Measurements from ENCODE around the gene SORBS1.
A peak's percentile ranks its signal among the peaks of the same experiment; 100 is the strongest.

The SORBS1 gene

DNA sequence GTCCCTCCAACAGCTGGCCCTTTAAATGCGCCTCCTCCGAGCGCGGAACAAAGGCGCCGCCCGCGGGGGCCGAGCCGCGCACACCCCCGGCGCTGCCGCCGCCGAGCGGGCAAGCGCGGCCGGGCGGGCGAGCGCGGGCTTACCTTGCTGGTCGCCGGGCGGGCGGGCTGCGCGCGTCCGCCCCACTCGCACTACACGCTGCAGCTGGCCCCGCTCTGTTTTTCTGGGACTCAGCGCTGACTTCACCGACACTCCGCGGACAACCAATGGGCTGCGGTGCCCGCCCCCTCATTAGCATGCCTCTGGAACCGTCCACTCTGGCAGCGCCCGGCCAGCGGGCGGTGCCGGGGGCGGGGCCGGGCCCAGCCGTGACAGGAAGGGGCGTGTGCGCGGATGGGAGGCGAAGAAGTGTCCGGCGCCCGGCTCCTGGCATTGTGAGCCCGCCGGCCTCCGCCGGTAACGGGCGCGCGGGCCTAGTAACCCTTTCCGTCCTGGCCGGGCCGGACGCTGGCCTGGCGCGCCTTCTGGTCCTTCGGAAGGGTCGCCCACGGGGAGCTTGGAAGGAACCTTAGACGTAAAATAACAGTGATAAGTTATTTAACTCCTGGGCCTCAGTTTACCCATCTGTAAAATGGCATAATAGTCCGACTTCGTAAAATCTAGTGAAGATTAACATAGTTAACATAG lies at the start of gene SORBS1:
Gene SORBS1, minus strand, starts transcription at position 195 of the 687 bp plus-strand sequence. CDS start 120,236 bp downstream, outside the sequence.
- DNase-seq: peak; percentile 88

DNA sequence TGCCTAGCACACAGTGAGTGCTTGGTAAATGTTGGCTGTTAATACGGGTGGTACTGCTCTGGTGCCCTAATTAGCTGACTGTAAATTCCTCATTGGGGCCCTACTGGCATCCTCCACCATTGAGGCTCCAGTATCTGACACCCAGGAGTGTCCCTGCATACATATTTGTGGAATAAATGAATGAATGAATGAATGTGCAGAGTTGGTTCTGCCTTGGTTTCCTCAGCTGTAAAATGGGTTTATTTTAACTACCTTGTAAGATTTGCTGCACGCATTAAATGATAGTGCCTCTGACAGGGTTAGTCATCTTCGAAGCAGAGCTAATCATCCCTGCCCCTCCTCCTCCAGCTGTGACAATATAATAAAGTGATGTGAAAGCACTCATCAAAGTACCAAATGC lies 49.6 kb upstream of the SORBS1 start:
- DNase-seq: no peak

DNA sequence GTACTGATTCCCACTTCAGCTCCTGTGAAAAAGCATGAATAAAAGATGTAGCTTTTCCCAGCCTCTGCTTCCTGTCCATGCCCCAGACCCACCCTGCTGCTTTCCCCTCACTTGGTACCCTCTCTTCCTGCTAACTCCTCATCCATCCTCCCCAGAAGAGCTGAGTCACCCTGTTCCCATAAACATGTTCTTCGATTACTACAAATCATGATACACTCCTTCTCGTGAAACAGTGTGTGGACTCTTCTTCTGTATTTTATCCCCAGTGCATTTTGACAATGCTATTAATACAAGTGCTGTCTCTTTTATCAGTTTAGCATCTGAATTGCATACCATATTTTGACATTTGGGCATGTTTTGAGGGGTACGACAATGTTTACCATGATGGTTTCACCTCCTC lies 45.8 kb upstream of the SORBS1 start:
- DNase-seq: no peak

DNA sequence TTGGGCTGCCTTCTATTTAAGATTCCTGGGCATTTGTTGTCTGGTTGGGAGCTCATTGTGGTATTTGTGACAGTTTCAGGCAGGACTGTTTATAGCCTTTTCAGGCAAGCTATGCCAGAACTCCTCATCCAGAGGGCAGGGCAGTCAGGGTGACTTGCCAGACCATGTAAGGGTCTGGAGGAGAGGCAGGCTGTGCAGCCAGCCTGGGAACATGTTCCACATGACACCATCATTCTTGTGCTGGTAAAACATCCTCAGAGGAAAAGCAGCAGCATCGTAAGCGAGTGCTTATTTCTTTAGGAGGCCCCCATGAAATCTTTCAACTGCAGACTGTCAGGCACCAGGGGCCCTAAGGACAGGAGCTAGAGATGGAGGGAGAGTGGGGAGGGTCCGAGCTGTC lies 44.0 kb upstream of the SORBS1 start:
- no peak for DNase-seq

DNA sequence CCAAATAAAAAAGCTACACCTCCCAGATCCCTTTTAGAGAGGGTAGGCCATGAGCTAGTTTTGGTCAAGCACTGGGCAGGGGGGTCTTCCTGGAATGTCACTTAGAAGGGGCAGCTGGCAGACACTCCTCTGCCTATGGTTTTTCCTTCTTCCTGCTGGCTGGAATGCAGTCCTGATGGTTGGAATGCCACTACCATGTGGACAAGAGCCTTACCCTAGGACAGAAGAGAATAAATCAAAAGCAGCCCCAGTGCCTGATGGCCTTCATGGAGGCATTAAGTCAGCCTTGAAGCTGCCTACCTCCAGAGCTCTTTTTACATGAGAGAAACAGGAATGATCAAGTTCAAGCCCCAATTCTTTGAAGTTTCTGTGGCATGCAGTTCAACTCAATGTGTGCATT lies 43.5 kb upstream of the SORBS1 start:
- no peak for DNase-seq

- DNase-seq: no peak
Observed at GRCh38 chr10:95602382-95602781, 41.2 kb upstream of the SORBS1 start.

GRCh38 chr10:95601116-95601719 lies 40.0 kb upstream of the SORBS1 start:
- DNase-seq: peak; percentile 20

DNA sequence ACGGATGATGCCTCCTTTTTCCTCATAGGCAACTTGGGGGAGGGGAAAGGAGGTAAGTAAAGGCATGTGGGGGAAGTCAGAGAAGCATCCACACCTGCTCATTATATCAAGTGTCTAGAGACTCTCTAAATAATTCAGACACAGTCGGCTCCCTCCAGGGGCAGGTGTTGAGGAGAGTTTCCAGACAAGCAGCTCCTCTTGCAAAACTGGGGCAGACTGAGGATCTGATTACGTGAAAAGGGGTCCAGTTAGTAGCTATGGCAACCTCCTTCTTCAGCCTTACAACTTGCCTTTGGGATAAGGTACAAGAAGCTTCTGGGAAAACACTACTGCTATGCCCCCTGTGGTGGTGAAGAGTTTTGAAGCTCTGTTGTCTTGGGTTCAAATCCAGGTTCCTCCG lies 39.0 kb upstream of the SORBS1 start:
- DNase-seq: no peak

DNA sequence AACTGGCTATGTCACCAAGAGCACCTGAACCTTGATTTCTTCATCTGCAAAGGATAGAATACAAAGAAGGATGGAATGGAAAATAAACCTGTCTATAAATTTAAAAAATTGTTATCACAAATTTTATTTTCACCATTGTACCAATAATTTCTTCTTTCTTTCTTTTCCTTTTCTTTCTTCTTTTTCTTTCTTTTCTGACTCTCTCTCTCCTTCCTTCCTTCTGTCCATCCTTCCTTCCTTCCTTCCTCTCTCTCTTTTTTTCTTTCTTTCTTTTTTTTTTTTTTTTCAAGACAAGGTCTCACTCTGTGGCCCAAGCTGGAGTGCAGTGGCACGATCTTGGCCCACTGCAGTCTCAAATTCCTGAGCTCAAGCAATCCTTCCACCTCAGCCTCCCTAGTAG lies 36.6 kb upstream of the SORBS1 start:
- no peak for DNase-seq

GRCh38 chr10:95588025-95588424 lies 26.9 kb upstream of the SORBS1 start:
- DNase-seq: no peak

- DNase-seq: no peak
Observed at GRCh38 chr10:95579835-95580535, 18.8 kb upstream of the SORBS1 start.

GRCh38 chr10:95579292-95579691 lies 18.1 kb upstream of the SORBS1 start:
- DNase-seq: no peak

DNA sequence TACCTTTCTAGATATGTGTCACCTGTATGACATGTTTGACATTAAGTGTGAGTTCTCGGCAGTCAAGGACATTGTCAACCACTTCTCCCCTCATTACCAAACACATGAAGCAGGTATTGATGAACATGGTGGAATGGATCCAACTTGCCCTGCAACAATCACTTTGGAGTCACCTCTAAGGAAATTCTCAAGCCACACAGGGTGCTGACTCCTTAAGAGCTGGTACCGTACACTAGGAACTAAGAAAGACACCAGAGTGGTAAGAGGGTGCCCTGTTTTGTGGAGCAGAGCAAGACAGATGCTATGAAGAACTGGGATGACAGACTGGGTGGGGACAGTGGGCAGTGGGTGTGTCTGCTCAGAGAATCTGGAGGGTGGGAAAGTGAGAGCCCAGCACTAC lies 17.4 kb upstream of the SORBS1 start:
- DNase-seq: no peak

GRCh38 chr10:95574649-95575365 lies 13.6 kb upstream of the SORBS1 start:
- DNase-seq: no peak

GRCh38 chr10:95573964-95574604 lies 12.9 kb upstream of the SORBS1 start:
- DNase-seq: no peak

- DNase-seq: no peak
Observed at GRCh38 chr10:95573527-95573926, 12.4 kb upstream of the SORBS1 start.

DNA sequence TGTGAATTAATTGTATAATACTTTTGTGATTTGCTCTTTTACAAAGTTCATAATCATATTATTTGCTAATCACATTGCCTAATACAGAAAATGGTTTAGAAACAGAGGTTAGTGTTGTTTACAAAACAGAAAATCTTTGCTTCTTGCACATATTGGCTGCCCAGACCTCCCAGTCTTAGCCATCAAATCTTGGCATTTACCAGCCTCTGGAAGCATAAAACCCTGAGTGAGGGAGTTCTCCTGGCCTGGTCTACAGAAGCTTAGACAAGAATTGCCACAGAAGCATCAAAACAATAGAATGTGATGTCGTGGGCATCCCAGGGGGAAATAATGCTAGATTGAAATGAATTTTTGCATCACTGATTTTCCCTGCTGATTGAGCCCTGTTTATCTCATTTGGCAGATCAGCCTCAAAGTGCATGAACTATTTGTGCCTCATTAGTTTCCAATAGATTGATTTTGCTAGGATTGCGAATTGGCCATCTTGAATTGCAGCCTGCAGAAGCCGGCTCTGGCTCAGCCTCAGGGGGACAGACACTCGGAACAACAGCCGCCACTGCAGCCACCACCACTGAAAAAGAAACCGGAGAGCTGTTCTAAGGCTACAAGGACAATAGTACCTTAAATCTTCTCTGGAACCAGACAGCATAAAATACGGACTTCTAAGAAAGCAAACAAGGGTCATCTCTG lies 11.1 kb upstream of the SORBS1 start:
- no peak for DNase-seq

GRCh38 chr10:95571390-95571789 lies 10.2 kb upstream of the SORBS1 start:
- no peak for DNase-seq

- DNase-seq: no peak
Observed at GRCh38 chr10:95569368-95569767, 8.2 kb upstream of the SORBS1 start.

DNA sequence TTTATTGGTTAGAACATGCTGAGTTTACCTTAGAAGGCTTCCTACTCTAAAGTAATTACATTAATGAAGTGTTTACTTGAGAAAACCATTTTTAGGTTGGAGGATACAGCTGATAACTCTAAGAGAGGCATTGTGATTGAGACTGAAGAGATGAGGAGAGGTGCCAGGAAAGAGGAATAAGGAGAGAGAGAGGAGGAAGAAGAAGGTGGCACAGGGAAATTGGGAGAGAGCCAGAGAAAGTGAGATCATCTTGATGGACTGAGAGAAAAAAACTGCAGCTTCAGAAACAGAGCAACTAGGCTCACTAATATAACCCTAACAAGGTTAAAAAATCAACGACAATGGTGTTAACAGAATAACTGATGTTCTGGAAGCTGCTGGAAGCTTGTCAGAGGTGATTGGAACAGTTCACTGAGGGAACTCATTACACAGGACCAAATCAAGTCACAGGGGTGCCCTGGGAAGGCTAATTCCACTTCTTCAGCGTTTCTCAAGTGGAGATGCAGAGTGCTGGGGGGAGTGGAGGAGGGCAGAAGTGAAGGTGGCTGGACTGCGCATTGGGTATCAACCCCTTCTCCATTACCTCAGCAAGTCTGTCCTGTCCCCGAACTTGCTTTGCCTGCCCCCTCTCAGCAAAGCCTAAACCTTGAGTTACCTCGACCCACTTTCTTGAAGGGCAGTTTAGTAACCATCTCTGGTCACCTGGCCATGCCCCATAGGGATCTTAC lies 6.9 kb upstream of the SORBS1 start:
- DNase-seq: no peak

- DNase-seq: no peak
Observed at GRCh38 chr10:95566136-95566535, 5.0 kb upstream of the SORBS1 start.

DNA sequence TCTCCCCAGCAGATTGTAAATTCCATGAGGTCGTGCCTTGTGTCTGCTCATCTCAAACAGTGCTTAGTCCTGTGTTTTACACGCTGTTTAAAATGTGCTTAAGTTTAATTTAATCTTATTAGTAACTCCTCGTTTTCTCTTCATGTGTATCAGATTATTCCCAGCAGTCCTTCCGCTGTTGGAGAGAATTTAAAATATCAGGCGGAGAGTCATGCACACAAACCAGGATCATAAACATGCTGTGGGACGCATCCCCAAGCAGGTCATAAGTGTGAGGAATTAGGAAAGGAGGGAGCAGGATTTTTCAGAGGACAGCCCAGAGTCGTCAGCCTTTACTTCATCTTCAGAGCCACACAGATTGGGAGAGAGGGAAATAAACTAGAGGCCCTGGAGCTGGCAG lies 4.2 kb upstream of the SORBS1 start:
- no peak for DNase-seq
